Measurements from ENCODE around the gene TMUB1. TPM values are rescaled to one million over a fixed set of nuclear protein-coding genes. Genes with fewer than 3 reads are reported as not detected.

The TMUB1 gene
- total and polyA plus RNA-seq, 12 donors, result 5.2 to 152 (median 43.4) TPM

GRCh38 chr7:151123822-151124464, 40.6 kb upstream of the TMUB1 start:
- DNase-seq, result peak; percentile 78 to 93 (median 86)
- TF ChIP-seq POLR2A (IDR thresholded peaks at IDR 0.05) (no peak), CTCF (IDR thresholded peaks at IDR 0.05) (peak; percentile 91 to 98 (median 94))
- WGBS, 4 donors, result 36 to 49% (median 45%) methylated on average over 11 to 24 of the region's 24 CpGs
- Histone ChIP-seq H3K36me3 (replicated peaks in 1 of 2) (peaks cover 0 to 66% of the 10 kb centered on the region in 2 donors), H3K9me3 (replicated peaks in 1 of 3) (no peaks in the 10 kb centered on the region), H3K4me1 (replicated peaks in 1 of 2) (peaks cover 0 to 7% of the 10 kb centered on the region in 2 donors), H3K4me3 (no peak overlapping the region), H3K27ac (no peak overlapping the region), H3K27me3 (no peaks in the 10 kb centered on the region)
- intact Hi-C loops (cut with DNase I), result loop anchor here (2.0 to 10.0 kb wide), 3 partner anchors 48 to 181 kb away; no protein-coding TSS in a partner anchor

- TF ChIP-seq POLR2A (IDR thresholded peaks at IDR 0.05) (no peak), CTCF (IDR thresholded peaks at IDR 0.05) (no peak)
- Histone ChIP-seq H3K27me3 (no peaks in the 10 kb centered on the region), H3K4me1 (replicated peaks in 1 of 2) (peaks cover 0 to 7% of the 10 kb centered on the region in 2 donors), H3K4me3 (no peak overlapping the region), H3K36me3 (replicated peaks in 1 of 2) (peaks cover 0 to 66% of the 10 kb centered on the region in 2 donors), H3K27ac (no peak overlapping the region), H3K9me3 (replicated peaks in 1 of 3) (no peaks in the 10 kb centered on the region)
- 88 to 92% (median 90%) methylated on average over 43 to 50 of the region's 50 CpGs for WGBS, 4 donors
- intact Hi-C loops (cut with DNase I), result loop anchor here (5.0 to 10.0 kb wide), 2 partner anchors 49 to 182 kb away; no protein-coding TSS in a partner anchor
- no peak for DNase-seq
These were observed 40.0 kb upstream of the TMUB1 start for GRCh38 chr7:151123158-151123821.

GRCh38 chr7:151122796-151123157, 39.5 kb upstream of the TMUB1 start:
- 90 to 93% (median 92%) methylated on average over 12 to 29 of the region's 29 CpGs for WGBS, 4 donors
- Histone ChIP-seq H3K27me3 (no peaks in the 10 kb centered on the region), H3K4me1 (replicated peaks in 1 of 2) (peaks cover 0 to 7% of the 10 kb centered on the region in 2 donors), H3K4me3 (no peak overlapping the region), H3K27ac (no peak overlapping the region), H3K9me3 (replicated peaks in 1 of 3) (no peaks in the 10 kb centered on the region), H3K36me3 (replicated peaks in 1 of 2) (peaks cover 0 to 65% of the 10 kb centered on the region in 2 donors)
- intact Hi-C loops (cut with DNase I), result loop anchor here (5.0 to 10.0 kb wide), 2 partner anchors 50 to 182 kb away; no protein-coding TSS in a partner anchor
- no peak for DNase-seq
- TF ChIP-seq CTCF (IDR thresholded peaks at IDR 0.05) (no peak), POLR2A (IDR thresholded peaks at IDR 0.05) (no peak)

- no peak for TF ChIP-seq CTCF (IDR thresholded peaks at IDR 0.05)
- no peak for TF ChIP-seq POLR2A (IDR thresholded peaks at IDR 0.05)
- 81 to 91% (median 89%) methylated on average over 19 to 24 of the region's 24 CpGs for WGBS, 4 donors
- Histone ChIP-seq H3K4me3 (no peak overlapping the region), H3K27me3 (no peaks in the 10 kb centered on the region), H3K4me1 (replicated peaks in 1 of 2) (peaks cover 0 to 7% of the 10 kb centered on the region in 2 donors), H3K27ac (no peak overlapping the region), H3K9me3 (replicated peaks in 1 of 3) (no peaks in the 10 kb centered on the region), H3K36me3 (replicated peaks in 1 of 2) (peaks cover 0 to 68% of the 10 kb centered on the region in 2 donors)
- intact Hi-C loops (cut with DNase I), result loop anchor here (5.0 to 10.0 kb wide), 2 partner anchors 50 to 183 kb away; no protein-coding TSS in a partner anchor
- no peak for DNase-seq
These were observed 39.0 kb upstream of the TMUB1 start for GRCh38 chr7:151122276-151122675.
